HG03045 (cell line): ENCODE measurements around the gene SCRT2.

Source experiments
- ATAC-seq: cut with Tn5 transposase; IDR thresholded peaks from one replicate; pipeline ENCODE4 v1.9.1; 2021; ENCODE audit warnings: mild to moderate bottlenecking, moderate library complexity; ENCODE audit not compliant: unreplicated experiment

Gene SCRT2

DNA sequence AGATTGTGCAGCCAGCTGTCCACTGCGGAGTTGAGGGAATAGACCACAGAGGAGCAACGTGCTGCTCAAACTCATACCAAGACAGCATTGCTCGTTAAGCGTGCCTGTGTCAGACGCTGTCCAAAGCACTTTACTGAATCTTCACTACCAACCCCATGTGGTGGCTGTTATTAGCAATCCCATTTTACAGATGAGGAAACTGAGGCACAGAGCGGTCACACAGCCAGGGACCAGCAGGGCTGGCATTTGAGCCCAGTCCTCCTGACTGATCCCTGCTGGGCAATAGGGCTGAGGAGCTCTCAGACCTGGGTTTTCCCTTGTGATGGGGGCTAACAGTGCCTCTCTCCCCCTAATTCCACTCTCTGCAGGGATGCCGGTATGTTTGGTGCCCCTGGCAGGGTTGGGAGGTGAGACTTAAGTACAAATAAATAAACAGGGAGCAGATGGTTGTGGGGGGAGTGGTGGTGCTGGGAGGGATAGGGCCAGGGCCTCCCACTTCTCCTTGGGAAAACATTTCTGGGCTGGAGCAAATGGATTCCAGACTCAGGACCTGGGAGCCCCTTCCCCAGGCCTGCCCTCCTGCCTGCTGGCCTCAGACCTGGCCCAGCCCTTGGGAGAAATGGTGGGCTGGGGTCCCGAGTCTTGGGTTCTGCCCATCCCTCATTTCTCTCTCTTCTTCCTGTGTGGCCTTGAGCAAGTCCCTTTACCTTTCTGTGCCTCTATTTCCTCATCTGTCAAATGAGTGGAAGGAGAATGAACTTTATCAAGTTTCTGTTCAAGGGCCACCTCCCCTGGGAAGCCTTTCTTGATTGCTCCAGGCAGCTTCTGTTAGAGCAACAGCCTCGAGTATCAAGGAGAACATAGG lies 40.3 kb downstream of the SCRT2 start:
- no peak for ATAC-seq

DNA sequence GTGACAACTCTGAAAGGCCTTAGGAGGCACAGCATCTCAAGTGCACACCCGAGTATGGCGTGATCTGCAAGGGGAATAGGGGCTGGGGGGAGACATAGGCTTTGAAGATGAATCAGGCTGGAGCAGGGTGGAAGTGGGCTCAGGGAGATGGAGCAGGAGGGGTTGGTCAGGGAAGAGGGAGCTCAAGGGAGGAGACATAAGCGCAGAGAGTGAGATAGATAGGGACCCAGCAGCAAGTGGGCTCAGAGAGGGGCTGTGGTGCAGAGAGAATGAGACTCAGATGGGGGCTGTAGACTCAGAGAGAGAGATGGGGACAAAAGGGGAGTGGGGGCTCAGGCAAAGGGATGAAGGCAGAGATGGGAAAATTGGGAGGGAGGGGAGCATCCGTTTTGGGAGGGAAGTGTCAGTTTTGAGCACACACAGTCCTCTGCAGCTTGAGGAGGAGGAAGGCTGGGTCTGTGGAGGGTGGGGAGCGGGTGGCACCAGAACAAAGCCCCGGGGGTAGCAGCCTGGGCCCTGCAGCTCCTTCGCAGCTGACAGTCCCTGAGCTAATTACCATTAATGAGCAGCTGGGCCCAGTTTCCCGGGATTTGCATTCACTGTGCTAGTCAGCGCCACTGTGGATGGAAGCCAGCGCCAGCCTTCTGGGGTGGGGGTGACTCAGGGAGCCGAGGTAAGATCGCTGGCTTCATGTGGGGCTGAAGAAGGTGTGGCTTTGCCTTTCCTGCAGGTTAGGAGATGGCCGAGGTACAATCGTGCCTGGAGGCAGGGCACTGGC lies 41.3 kb downstream of the SCRT2 start:
- ATAC-seq = no peak

DNA sequence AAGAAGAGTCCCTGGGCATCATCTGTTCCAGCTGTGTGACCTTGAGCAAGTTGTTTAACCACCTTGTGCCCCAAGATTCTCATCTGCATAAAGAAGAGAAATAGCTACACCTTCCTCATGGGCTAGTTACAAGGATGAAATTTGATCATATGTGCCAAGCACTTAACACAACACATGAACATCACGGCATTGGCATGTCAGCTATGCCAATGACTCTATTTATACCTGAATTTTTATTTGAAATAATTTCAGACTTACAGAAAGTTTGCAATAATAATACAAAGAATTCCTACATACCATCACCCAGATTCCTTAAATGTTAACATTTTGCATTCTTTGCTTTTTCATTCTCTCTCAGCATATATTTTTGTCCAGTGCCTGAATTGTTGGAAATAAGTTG lies 44.5 kb downstream of the SCRT2 start:
- ATAC-seq = no peak

DNA sequence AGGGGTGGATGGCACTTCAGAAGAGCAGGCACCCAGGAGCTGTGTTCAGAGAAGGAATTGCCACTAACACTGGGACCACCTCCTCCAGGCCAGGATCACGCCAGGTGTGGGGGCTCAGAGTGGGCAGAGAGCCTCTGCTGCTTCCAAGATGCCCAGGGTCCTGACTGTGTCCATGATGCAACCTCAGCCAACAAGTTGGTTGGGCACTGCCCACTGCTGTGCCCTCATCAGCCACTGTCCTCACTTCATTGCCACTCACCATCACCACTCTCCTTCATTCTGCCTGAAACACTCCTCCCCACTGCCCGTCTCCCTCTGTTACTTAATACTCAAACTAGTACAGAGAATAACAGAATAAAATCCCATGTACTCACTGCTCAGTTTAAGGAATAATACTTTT lies 49.0 kb downstream of the SCRT2 start:
- ATAC-seq = no peak

DNA sequence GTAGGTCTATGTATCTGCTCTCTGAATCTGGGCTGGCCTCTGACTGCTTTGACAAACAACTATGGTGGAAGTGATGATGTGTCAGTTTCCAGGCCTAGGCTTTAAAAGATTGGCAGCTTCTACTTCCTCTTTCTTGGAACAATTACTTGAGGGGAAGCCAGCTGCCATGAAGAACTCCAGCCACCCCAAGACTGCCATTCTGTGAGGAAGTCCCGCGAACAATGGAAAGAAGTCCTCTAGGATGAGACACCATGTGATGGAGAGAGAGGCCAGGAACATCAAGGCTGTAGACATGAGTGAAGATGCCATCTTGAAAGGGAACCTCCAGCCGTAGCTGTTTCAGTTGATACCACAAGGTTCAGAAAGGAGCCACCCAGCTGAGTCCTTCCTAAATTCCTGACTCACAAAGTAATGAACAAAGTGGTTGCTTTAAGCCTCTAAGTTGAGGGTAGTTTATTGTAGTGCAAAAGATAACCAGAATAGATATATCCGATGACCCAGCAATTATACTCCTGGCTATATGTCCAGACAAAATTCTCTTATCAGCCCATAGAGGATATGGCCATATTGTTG lies 50.2 kb downstream of the SCRT2 start:
- no peak for ATAC-seq

DNA sequence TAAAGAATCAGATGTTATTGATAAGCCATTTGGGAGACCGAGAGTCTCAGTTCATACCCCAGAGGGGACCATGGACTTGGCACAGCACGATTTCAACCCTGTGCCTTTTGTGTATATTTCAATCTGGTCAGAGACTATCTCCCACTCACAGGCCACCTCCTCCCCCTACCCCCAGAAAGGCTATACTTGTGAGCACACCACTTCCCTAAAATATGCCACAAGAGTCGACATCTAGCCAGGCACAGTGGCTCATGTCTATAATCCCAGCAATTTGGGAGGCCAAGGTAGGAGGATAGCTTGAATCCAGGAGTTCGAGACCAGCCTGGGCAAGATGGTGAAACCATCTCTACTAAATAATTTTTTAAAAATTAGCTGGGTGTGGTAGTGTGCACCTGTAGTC lies 51.9 kb downstream of the SCRT2 start:
- no peak for ATAC-seq

DNA sequence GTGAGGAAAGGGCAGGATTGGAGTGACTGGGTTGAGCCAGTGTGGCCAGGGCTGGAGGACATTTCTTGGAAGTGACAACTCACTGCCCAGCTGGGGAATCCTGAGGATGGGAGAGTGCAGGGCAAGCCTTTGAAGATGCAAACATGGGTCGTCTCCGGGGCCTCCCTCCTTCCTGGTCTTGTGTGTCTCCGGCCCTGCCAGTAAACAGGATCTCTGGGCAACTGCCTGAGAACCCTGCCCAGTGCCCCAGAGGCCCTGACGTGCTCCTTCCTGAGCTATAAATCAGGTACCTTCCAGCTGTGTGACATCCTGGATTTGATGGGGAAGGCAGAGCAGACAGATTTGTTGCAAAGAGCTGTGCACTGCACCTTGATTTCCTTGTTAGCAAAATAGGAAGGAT lies 52.6 kb downstream of the SCRT2 start:
- ATAC-seq = no peak

DNA sequence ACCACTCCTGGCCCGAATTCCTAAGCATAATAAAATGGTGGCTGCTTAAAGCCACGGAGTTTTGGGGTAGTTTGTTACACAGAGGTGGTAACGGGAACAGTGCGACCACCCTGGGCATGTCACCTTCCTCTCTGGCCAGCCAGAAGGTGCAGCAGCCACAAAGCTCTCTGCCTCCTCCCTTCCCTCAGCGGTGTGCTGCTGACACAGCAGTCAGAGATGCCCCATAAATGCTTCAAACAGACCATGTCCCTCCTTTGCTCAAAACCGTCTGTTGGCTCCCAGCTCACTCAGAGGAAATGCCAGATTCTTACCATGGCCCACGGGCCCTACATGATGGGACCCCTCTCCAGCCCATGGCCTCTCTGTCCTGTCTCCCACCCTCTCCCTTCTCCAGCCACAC lies 53.4 kb downstream of the SCRT2 start:
- ATAC-seq = no peak

DNA sequence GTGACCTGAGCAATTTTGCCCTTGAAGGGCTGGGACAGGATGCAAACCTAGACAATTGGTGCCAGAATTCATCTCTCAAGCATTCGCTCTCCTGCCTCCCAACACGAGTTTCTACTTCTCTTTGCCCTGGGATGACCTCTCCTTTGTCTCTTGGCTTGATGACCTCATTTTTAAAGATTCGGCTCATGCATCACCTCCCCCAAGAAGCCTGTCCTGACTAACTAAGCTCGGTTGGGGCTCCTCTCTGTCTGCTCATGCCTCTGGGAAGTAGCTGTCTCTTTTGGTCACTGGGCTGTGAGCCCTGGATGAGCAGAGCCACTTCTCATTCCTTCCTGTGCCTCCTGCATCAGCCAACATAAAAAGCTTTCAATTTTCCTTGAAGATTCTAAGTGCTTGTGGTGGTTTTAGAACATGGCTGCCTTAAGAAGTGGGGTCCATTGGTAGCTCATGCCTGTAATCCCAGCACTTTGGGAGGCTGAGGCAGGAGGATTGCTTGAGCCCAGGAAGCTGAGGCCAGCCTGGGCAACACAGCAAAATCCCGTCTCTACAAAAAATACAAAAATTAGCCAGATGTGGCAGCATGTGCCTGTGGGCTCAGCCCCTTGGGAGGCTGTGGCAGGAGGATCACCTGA lies 54.4 kb downstream of the SCRT2 start:
- no peak for ATAC-seq

DNA sequence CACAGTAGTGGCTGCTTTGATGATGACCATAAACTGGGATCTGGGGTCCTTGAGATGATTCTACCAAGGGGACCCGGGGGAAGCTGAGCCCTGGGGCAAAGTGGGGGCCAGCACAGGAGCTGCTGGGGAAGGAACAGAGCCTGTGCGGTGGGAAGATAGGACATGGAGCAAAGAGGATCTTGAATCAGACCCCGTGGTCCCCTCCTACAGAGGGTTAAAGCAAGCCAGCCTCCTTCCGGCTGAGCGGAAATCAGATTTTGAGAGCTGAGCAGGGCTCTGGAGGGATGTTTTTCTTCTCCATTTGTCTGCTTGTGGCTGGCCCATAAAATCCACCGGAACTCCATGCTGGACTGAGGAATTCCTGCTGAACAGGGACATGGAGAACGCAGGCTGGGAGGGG lies 55.4 kb downstream of the SCRT2 start:
- ATAC-seq = no peak

DNA sequence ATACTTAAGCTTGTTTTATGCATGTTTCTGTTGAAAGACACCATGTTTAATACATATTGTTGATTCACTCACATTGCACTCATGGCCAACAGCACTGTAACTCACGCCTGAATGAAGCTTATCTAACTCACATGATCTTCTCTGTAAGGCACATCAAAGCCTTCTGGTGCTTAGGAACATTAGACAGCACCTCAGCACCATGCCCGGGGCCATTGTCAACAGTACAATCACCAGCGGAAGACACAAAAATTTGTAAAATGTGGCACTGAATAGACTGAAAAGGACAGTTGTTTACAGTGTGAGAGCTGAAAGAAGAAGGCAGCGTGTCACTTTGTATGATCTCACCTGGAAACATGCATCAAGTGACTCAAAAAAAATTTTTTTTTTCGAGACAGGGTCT lies 56.6 kb downstream of the SCRT2 start:
- ATAC-seq = no peak

DNA sequence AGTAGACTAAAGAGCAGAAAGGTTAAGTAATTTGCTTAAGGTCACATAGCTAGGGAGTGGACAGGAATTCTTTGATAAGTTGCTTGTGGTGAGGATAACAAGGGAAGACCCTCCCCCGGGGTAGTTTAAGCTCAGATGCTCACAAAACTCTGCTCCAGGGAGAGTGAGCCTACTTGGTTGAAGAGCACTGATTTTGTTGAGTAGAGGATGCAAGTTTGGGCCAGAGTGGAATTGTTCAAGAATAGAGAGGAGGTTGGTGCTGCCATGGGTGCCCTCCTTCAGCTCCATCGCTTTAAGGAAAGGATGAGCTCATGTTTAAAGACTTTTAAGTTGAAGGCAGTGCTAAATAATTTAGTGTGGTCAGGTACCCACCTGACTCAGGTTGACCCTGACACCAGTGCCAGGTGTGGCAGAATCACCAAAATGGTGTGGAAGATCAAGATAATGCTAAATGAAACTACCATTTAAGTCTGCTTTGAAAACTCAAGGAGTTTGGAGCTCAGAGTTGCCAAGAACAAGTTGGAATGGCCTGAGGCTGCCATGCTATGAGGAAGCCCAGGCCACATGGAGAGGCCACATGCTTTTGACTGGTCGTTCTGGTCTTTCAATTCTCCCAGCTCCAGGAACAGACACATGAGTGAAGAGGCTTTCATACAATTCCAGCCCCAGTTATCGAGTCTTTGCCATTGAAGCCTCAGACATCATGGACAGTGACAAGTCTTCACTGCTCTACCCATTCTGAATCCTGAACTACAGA lies 57.5 kb downstream of the SCRT2 start:
- ATAC-seq = no peak

DNA sequence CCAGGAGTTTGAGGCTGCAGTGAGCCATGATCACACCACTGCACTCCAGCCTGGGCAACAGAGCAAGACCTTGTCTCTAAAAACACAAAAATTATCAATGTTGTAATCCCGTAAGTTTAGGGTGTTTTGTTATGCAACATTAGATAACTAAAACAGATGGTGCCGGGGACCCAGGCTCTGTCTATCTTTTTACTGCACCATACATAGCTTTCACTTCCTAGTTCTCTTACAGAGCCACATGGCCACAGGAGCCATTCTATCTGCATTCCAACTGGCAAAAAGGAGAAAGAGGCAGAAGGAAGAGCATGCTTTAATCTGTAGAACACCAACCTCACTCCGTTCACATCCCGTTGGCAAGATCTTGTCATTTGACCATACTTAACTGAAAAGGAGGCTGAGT lies 60.1 kb downstream of the SCRT2 start:
- no peak for ATAC-seq

DNA sequence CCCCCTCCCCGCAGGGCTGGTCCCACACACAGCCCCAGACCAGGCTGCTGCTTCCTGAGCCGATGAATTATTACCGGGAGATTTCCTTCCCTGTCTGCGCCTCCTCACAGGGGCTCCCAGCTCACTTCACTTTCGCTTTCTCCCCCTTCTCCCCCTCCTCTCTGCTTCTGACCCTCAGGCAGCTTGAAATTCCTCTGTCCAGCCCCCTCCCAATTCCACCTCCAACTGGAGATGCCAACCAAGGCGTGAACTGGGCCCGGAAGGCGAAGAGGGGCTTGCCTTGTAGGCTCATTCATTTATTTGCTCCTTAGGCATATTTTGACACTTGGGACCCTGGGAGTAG lies 63.8 kb downstream of the SCRT2 start:
- ATAC-seq = no peak
